ENCODE data around the gene APBA2. TPM values are rescaled to one million over a fixed set of nuclear protein-coding genes. Genes with fewer than 3 reads are reported as not detected.

Gene APBA2
- total RNA-seq, 4 donors from 2014 or later: 1.6 to 8.2 (median 2.5) TPM

GRCh38 chr15:29117778-29118177 lies 232.0 kb downstream of the APBA2 start:
- DNase-seq: no peak
- Histone ChIP-seq H3K9me3 (no peaks in the 10 kb centered on the region), H3K36me3 (no peaks in the 10 kb centered on the region), H3K27ac (no peak overlapping the region), H3K27me3 (peaks cover 8% of the 10 kb centered on the region), H3K4me1 (peaks cover 0 to 12% (median 2%) of the 10 kb centered on the region in 4 donors), H3K4me3 (no peak overlapping the region)
- WGBS, 2 donors (ENCODE audit: low coverage in 1 of 2): 89 to 100% methylated on average over 3 to 20 of the region's 20 CpGs
- no peak for TF ChIP-seq POLR2A (IDR thresholded peaks at IDR 0.05)
- no peak for TF ChIP-seq EP300 (IDR thresholded peaks at IDR 0.05; ENCODE audit: low read depth)
- no peak for TF ChIP-seq POLR2AphosphoS5 (IDR thresholded peaks at IDR 0.05)
- no peak for TF ChIP-seq CTCF (IDR thresholded peaks at IDR 0.05)
- in situ Hi-C loops (cut with MboI; ENCODE audit: low pct_ligation_motif_present in 1 of 4, low pct_unique_long_range_greater_than_20kb in 1 of 4, low sequenced_read_pairs in 3 of 4) (no loop called here), intact Hi-C loops (cut with DNase I; ENCODE audit: low total_unique reads) (no loop called here)

DNA sequence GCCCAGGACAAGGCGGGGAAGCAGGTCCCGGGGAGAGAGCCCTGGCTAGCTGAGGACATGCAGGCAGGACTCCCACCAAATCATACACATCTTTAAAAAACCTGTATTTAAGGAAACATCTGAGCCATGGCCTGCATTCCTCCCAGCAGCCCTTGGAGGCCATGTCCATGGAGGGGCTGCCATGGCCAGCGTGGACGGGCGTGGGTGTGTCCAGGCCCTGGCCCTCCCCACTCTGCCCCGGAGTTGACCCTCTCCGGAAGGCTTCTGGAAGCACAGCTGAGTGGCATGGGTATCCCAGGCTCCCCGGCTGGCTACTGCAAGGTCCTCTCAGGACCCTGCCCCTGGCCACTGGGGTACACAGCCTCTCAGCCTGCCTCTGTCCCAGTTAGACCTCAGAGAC lies 234.1 kb downstream of the APBA2 start:
- Histone ChIP-seq H3K27ac (no peak overlapping the region), H3K9me3 (no peaks in the 10 kb centered on the region), H3K27me3 (peaks cover 8% of the 10 kb centered on the region), H3K36me3 (no peaks in the 10 kb centered on the region), H3K4me1 (peaks cover 0 to 10% (median 2%) of the 10 kb centered on the region in 4 donors), H3K4me3 (no peak overlapping the region)
- 0 to 65% methylated on average over 2 to 8 of the region's 8 CpGs for WGBS, 2 donors (ENCODE audit: low coverage in 1 of 2)
- intact Hi-C loops (cut with DNase I; ENCODE audit: low total_unique reads) (no loop called here), in situ Hi-C loops (cut with MboI; ENCODE audit: low pct_ligation_motif_present in 1 of 4, low pct_unique_long_range_greater_than_20kb in 1 of 4, low sequenced_read_pairs in 3 of 4) (no loop called here)
- no peak for TF ChIP-seq POLR2A (IDR thresholded peaks at IDR 0.05)
- no peak for TF ChIP-seq POLR2AphosphoS5 (IDR thresholded peaks at IDR 0.05)
- TF ChIP-seq EP300 (IDR thresholded peaks at IDR 0.05; ENCODE audit: low read depth): no peak
- no peak for TF ChIP-seq CTCF (IDR thresholded peaks at IDR 0.05)
- no peak for DNase-seq

- Histone ChIP-seq H3K4me3 (no peak overlapping the region), H3K27ac (no peak overlapping the region), H3K4me1 (peaks cover 0 to under 1% (median 0%) of the 10 kb centered on the region in 4 donors), H3K27me3 (peaks cover under 1% of the 10 kb centered on the region), H3K9me3 (no peaks in the 10 kb centered on the region), H3K36me3 (no peaks in the 10 kb centered on the region)
- WGBS, 2 donors (ENCODE audit: low coverage in 1 of 2): 81 to 100% methylated on average over 1 to 20 of the region's 20 CpGs
- no peak for DNase-seq
- in situ Hi-C loops (cut with MboI; ENCODE audit: low pct_ligation_motif_present in 1 of 4, low pct_unique_long_range_greater_than_20kb in 1 of 4, low sequenced_read_pairs in 3 of 4): no loop called here
- intact Hi-C loops (cut with DNase I; ENCODE audit: low total_unique reads): no loop called here
- TF ChIP-seq EP300 (IDR thresholded peaks at IDR 0.05; ENCODE audit: low read depth) (no peak), POLR2A (IDR thresholded peaks at IDR 0.05) (no peak), POLR2AphosphoS5 (IDR thresholded peaks at IDR 0.05) (no peak), CTCF (IDR thresholded peaks at IDR 0.05) (no peak)
These were observed 235.0 kb downstream of the APBA2 start for GRCh38 chr15:29120593-29121368.

- no peak for DNase-seq
- no peak for TF ChIP-seq EP300 (IDR thresholded peaks at IDR 0.05; ENCODE audit: low read depth)
- H3K9me3 ChIP-seq: no peaks in the 10 kb centered on the region
- intact Hi-C loops (cut with DNase I; ENCODE audit: low total_unique reads): no loop called here
- H3K4me3 ChIP-seq: no peak overlapping the region
- in situ Hi-C loops (cut with MboI; ENCODE audit: low pct_ligation_motif_present in 1 of 4, low pct_unique_long_range_greater_than_20kb in 1 of 4, low sequenced_read_pairs in 3 of 4): no loop called here
- no peaks in the 10 kb centered on the region for H3K27me3 ChIP-seq
- H3K27ac ChIP-seq: no peak overlapping the region
- no peaks in the 10 kb centered on the region for H3K36me3 ChIP-seq
- WGBS, 2 donors (ENCODE audit: low coverage in 1 of 2): 85% methylated on average over 7 of the region's 7 CpGs; no CpG with 5 or more reads in 1 of the 2 donors
- no peaks in the 10 kb centered on the region for H3K4me1 ChIP-seq
These were observed 235.5 kb downstream of the APBA2 start for GRCh38 chr15:29121369-29121656.

- Histone ChIP-seq H3K4me3 (no peak overlapping the region), H3K27ac (no peak overlapping the region), H3K4me1 (no peaks in the 10 kb centered on the region), H3K9me3 (no peaks in the 10 kb centered on the region), H3K27me3 (no peaks in the 10 kb centered on the region), H3K36me3 (no peaks in the 10 kb centered on the region)
- WGBS, 2 donors (ENCODE audit: low coverage in 1 of 2): 91% methylated on average over 4 of the region's 9 CpGs; no CpG with 5 or more reads in 1 of the 2 donors
- intact Hi-C loops (cut with DNase I; ENCODE audit: low total_unique reads): no loop called here
- in situ Hi-C loops (cut with MboI; ENCODE audit: low pct_ligation_motif_present in 1 of 4, low pct_unique_long_range_greater_than_20kb in 1 of 4, low sequenced_read_pairs in 3 of 4): no loop called here
- DNase-seq: no peak
- TF ChIP-seq POLR2AphosphoS5 (IDR thresholded peaks at IDR 0.05) (no peak), POLR2A (IDR thresholded peaks at IDR 0.05) (no peak), EP300 (IDR thresholded peaks at IDR 0.05; ENCODE audit: low read depth) (no peak), CTCF (IDR thresholded peaks at IDR 0.05) (no peak)
These were observed 236.1 kb downstream of the APBA2 start for GRCh38 chr15:29121907-29122306.

Data from transverse colon (tissue), 4 donors.